Caco-2 (cell line): Measurements from ENCODE around the gene LRP5. TPM values are rescaled to one million over a fixed set of nuclear protein-coding genes. Genes with fewer than 3 reads are reported as not detected.
A peak's percentile ranks its signal among the peaks of the same experiment; 100 is the strongest.

ENCODE experiments used
- BruUV-seq: library from RNA; stranded (reverse); fragments of 400-500 nt; replicated peaks from 2 replicates; lab custom pipeline; 2021; lab: Mats Ljungman, UMichigan
- CTCF ChIA-PET: fragments of 300-600 bp; sonication (Branson Sonifier 250); formaldehyde crosslinking; loops from one replicate; lab custom pipeline; 2022; ENCODE audit warnings: antibody characterized with exemption; lab: Charles Lee
- POLR2A ChIA-PET: fragments of 300-600 bp; sonication (Branson Sonifier 250); formaldehyde crosslinking; loops from one replicate; lab custom pipeline; 2022; ENCODE audit warnings: antibody characterized with exemption; lab: Charles Lee
- DNase-seq, 2 experiments: peaks; one replicate each; pipeline versions ENCODE4 v3.0.0 to v3.0.0-alpha.2; 2020 to 2022
- H3K27me3 ChIP-seq: replicated peaks from 2 replicates; pipeline ENCODE4 v1.6.0; 2011; ENCODE audit warnings: low read length; ENCODE audit not compliant: control insufficient read depth, insufficient read depth
- H3K36me3 ChIP-seq: 2 replicates; pipeline ENCODE4 v1.5.1; 2011; ENCODE audit warnings: low read length; ENCODE audit not compliant: control insufficient read depth, insufficient read depth
- H3K4me1 ChIP-seq: fragments of 250-450 bp; sonication (Bioruptor Pico); 2 replicates; pipeline ENCODE4 v1.5.1; 2020; ENCODE audit warnings: mild to moderate bottlenecking
- H3K4me3 ChIP-seq: 2 replicates; pipeline ENCODE4 v1.5.1; 2011; ENCODE audit warnings: low read depth, mild to moderate bottlenecking, control low read depth, low read length
- H3K9me3 ChIP-seq: fragments of 250-450 bp; sonication (Bioruptor Pico); 2 replicates; pipeline ENCODE4 v1.5.1; 2020; ENCODE audit warnings: mild to moderate bottlenecking, moderate library complexity
- H3K27ac Mint-ChIP-seq: one replicate; pipeline ENCODE4 v1.8.0; 2022; ENCODE audit warnings: mixed read lengths; ENCODE audit not compliant: unreplicated experiment
- H3K27me3 Mint-ChIP-seq: one replicate; pipeline ENCODE4 v1.8.0; 2022; ENCODE audit warnings: mixed read lengths; ENCODE audit not compliant: insufficient read depth, unreplicated experiment
- H3K36me3 Mint-ChIP-seq: one replicate; pipeline ENCODE4 v1.8.0; 2022; ENCODE audit warnings: mild to moderate bottlenecking, mixed read lengths; ENCODE audit not compliant: insufficient read depth, unreplicated experiment
- H3K4me1 Mint-ChIP-seq: one replicate; pipeline ENCODE4 v1.8.0; 2022; ENCODE audit warnings: low read depth, mixed read lengths; ENCODE audit not compliant: unreplicated experiment
- H3K4me3 Mint-ChIP-seq: one replicate; pipeline ENCODE4 v1.8.0; 2022; ENCODE audit warnings: mild to moderate bottlenecking, moderate library complexity, mixed read lengths; ENCODE audit not compliant: unreplicated experiment
- H3K9me3 Mint-ChIP-seq: one replicate; pipeline ENCODE4 v1.8.0; 2022; ENCODE audit warnings: mixed read lengths; ENCODE audit not compliant: unreplicated experiment
- intact Hi-C: fragments of 100-400 bp; cut with micrococcal nuclease; formaldehyde crosslinking; loops from one replicate; pipeline ENCODE4 v1.10.0; 2022; ENCODE audit not compliant: unreplicated experiment
- total RNA-seq: library from RNA; stranded (reverse); gene quantifications from 2 replicates; pipeline ENCODE4 v1.2.3, GENCODE V29; 2022
- TF ChIP-seq, protein P1 (sequence below), 2 experiments: fragments of 200-600 bp in 1 of 2; IDR thresholded peaks; 1 replicate in 1 of 2; 2 replicates in 1 of 2; pipeline versions ENCODE4 v1.5.1 to v1.8.0; 2011 to 2022; ENCODE audit warnings: antibody characterized with exemption in 1 of 2, control low read depth in 1 of 2, inconsistent platforms in 1 of 2, low read depth in 1 of 2, low read length in 1 of 2, mild to moderate bottlenecking in 1 of 2, moderate library complexity in 1 of 2; ENCODE audit not compliant: insufficient read depth in 1 of 2, severe bottlenecking in 1 of 2, unreplicated experiment in 1 of 2

LRP5 gene
- total RNA-seq, 1 experiment from 2014 or later, result 94.3 TPM

- H3K27me3 Mint-ChIP-seq, result no peaks in the 10 kb centered on the region
- no peak overlapping the region for H3K4me3 Mint-ChIP-seq
- Histone ChIP-seq H3K27me3 (no peaks in the 10 kb centered on the region), H3K4me1 (peaks cover 27% of the 10 kb centered on the region), H3K9me3 (no peaks in the 10 kb centered on the region), H3K36me3 (peaks cover 6% of the 10 kb centered on the region), H3K4me3 (no peak overlapping the region)
- CTCF ChIA-PET, result interaction anchor here (0.9 kb wide), 1 partner anchor 75 kb away, joined by 5 read pairs; no protein-coding TSS in a partner anchor
- BruUV-seq, result no TSS peak
- POLR2A ChIA-PET, result no interaction called here
- intact Hi-C loops, result no loop called here
- no peaks in the 10 kb centered on the region for H3K9me3 Mint-ChIP-seq
- peaks cover 27% of the 10 kb centered on the region for H3K4me1 Mint-ChIP-seq
- TF ChIP-seq, protein P1, sequence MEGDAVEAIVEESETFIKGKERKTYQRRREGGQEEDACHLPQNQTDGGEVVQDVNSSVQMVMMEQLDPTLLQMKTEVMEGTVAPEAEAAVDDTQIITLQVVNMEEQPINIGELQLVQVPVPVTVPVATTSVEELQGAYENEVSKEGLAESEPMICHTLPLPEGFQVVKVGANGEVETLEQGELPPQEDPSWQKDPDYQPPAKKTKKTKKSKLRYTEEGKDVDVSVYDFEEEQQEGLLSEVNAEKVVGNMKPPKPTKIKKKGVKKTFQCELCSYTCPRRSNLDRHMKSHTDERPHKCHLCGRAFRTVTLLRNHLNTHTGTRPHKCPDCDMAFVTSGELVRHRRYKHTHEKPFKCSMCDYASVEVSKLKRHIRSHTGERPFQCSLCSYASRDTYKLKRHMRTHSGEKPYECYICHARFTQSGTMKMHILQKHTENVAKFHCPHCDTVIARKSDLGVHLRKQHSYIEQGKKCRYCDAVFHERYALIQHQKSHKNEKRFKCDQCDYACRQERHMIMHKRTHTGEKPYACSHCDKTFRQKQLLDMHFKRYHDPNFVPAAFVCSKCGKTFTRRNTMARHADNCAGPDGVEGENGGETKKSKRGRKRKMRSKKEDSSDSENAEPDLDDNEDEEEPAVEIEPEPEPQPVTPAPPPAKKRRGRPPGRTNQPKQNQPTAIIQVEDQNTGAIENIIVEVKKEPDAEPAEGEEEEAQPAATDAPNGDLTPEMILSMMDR (IDR thresholded peaks at IDR 0.05; ENCODE audit: insufficient read depth in 1 of 2, low read depth in 1 of 2, low read length in 1 of 2, severe bottlenecking in 1 of 2, unreplicated experiment in 1 of 2), result no peak
- DNase-seq, result no peak
- H3K36me3 Mint-ChIP-seq, result peaks cover 47% of the 10 kb centered on the region
- peak overlapping the region; percentile 68 for H3K27ac Mint-ChIP-seq
Observed at GRCh38 chr11:68373189-68373814, 60.9 kb downstream of the LRP5 start.

- no peaks in the 10 kb centered on the region for H3K27me3 Mint-ChIP-seq
- H3K27me3 ChIP-seq, result no peaks in the 10 kb centered on the region
- peaks cover 5% of the 10 kb centered on the region; the same call in 1 of the 2 replicates for H3K36me3 ChIP-seq
- H3K27ac Mint-ChIP-seq, result peak overlapping the region; percentile 68
- H3K4me1 ChIP-seq, result peaks cover 28% of the 10 kb centered on the region
- POLR2A ChIA-PET, result no interaction called here
- intact Hi-C loops, result no loop called here
- TF ChIP-seq, protein P1 (IDR thresholded peaks at IDR 0.05; ENCODE audit: insufficient read depth in 1 of 2, low read depth in 1 of 2, low read length in 1 of 2, severe bottlenecking in 1 of 2, unreplicated experiment in 1 of 2), result no peak
- BruUV-seq, result no TSS peak
- peaks cover 27% of the 10 kb centered on the region for H3K4me1 Mint-ChIP-seq
- no peak overlapping the region for H3K4me3 ChIP-seq
- CTCF ChIA-PET, result interaction anchor here (0.9 kb wide), 1 partner anchor 76 kb away, joined by 5 read pairs; no protein-coding TSS in a partner anchor
- no peak overlapping the region for H3K4me3 Mint-ChIP-seq
- DNase-seq, result no peak
- no peaks in the 10 kb centered on the region for H3K9me3 Mint-ChIP-seq
- peaks cover 41% of the 10 kb centered on the region for H3K36me3 Mint-ChIP-seq
- no peaks in the 10 kb centered on the region for H3K9me3 ChIP-seq
Observed at GRCh38 chr11:68373815-68374501, 61.6 kb downstream of the LRP5 start.

DNA sequence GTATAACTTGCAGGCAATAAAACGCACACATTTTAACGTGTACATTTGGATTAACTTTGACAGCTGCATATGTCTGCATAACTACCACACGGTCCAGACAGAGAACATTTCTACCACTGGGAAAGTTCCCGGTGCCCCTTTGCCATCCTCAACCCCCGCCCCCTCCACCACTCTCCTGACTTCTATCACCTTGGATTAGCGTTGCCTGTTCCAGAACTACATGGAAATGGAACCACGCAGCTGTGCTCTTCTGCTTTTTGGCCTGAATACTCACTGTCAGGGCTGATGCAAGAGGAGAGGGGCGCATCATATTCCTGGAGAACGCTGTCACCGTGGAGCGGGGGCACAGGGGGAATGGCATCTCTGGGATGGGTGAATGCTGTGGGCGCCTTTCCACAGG, 62.1 kb downstream of the LRP5 start:
- Histone ChIP-seq H3K4me3 (no peak overlapping the region), H3K9me3 (no peaks in the 10 kb centered on the region), H3K27me3 (no peaks in the 10 kb centered on the region), H3K4me1 (peaks cover 33% of the 10 kb centered on the region), H3K36me3 (peaks cover 4% of the 10 kb centered on the region; the same call in 1 of the 2 replicates)
- DNase-seq, result no peak
- POLR2A ChIA-PET, result no interaction called here
- Mint-ChIP-seq H3K4me1 (peaks cover 33% of the 10 kb centered on the region), H3K9me3 (no peaks in the 10 kb centered on the region), H3K36me3 (peaks cover 41% of the 10 kb centered on the region), H3K27ac (no peak overlapping the region), H3K27me3 (no peaks in the 10 kb centered on the region), H3K4me3 (no peak overlapping the region)
- CTCF ChIA-PET, result no interaction called here
- intact Hi-C loops, result no loop called here
- TF ChIP-seq, protein P1 (IDR thresholded peaks at IDR 0.05; ENCODE audit: insufficient read depth in 1 of 2, low read depth in 1 of 2, low read length in 1 of 2, severe bottlenecking in 1 of 2, unreplicated experiment in 1 of 2), result no peak
- no TSS peak for BruUV-seq
